Osteocyte (in vitro differentiated cells): Measurements from ENCODE around the gene PGS1. TPM values are rescaled to one million over a fixed set of nuclear protein-coding genes. Genes with fewer than 3 reads are reported as not detected.

ENCODE experiments used
- DNase-seq: peaks from one replicate; pipeline ENCODE4 v3.0.0; 2021; ENCODE audit warnings: mixed read lengths; ENCODE audit not compliant: unreplicated experiment; ENCODE audit errors: extremely low spot score
- H3K27ac Mint-ChIP-seq: one replicate; pipeline ENCODE4 v1.8.0; 2021; ENCODE audit warnings: mild to moderate bottlenecking, mixed read lengths; ENCODE audit not compliant: unreplicated experiment
- H3K27me3 Mint-ChIP-seq: one replicate; pipeline ENCODE4 v1.8.0; 2021; ENCODE audit warnings: mixed read lengths; ENCODE audit not compliant: unreplicated experiment
- H3K36me3 Mint-ChIP-seq: one replicate; pipeline ENCODE4 v1.8.0; 2021; ENCODE audit warnings: mixed read lengths; ENCODE audit not compliant: unreplicated experiment
- H3K4me1 Mint-ChIP-seq: one replicate; pipeline ENCODE4 v1.8.0; 2021; ENCODE audit warnings: mixed read lengths; ENCODE audit not compliant: unreplicated experiment
- H3K4me3 Mint-ChIP-seq: one replicate; pipeline ENCODE4 v1.8.0; 2021; ENCODE audit warnings: mild to moderate bottlenecking, moderate library complexity, mixed read lengths; ENCODE audit not compliant: unreplicated experiment
- H3K9me3 Mint-ChIP-seq: one replicate; pipeline ENCODE4 v1.8.0; 2021; ENCODE audit warnings: mixed read lengths; ENCODE audit not compliant: unreplicated experiment
- CTCF ChIP-seq: fragments of 200-600 bp; sonication (generic); IDR thresholded peaks from 2 replicates; pipeline ENCODE4 v1.5.0; 2021; ENCODE audit warnings: antibody characterized with exemption, mild to moderate bottlenecking, moderate library complexity
- total RNA-seq: library from RNA; stranded (reverse); gene quantifications from 2 replicates; pipeline ENCODE4 v1.2.1, GENCODE V29; 2021

Gene PGS1
- total RNA-seq, 1 donor from 2014 or later = 53.0 TPM

GRCh38 chr17:78399693-78400144 is 21.3 kb downstream of the PGS1 start:
- Mint-ChIP-seq H3K4me3 (no peak overlapping the region), H3K4me1 (peaks cover 41% of the 10 kb centered on the region), H3K27me3 (no peaks in the 10 kb centered on the region), H3K36me3 (peaks cover 38% of the 10 kb centered on the region), H3K9me3 (no peaks in the 10 kb centered on the region), H3K27ac (no peak overlapping the region)
- TF ChIP-seq CTCF = no peak
- DNase-seq = no peak

- Mint-ChIP-seq H3K27ac (no peak overlapping the region), H3K36me3 (peaks cover 42% of the 10 kb centered on the region), H3K4me1 (peaks cover 41% of the 10 kb centered on the region), H3K27me3 (no peaks in the 10 kb centered on the region), H3K9me3 (no peaks in the 10 kb centered on the region), H3K4me3 (no peak overlapping the region)
- no peak for TF ChIP-seq CTCF
- DNase-seq = no peak
Measured at GRCh38 chr17:78400581-78401240, 22.3 kb downstream of the PGS1 start.

GRCh38 chr17:78401246-78401645 is 22.8 kb downstream of the PGS1 start:
- no peak overlapping the region for H3K4me3 Mint-ChIP-seq
- H3K27ac Mint-ChIP-seq = peak overlapping the region; percentile 50

GRCh38 chr17:78401891-78402290 is 23.4 kb downstream of the PGS1 start:
- H3K36me3 Mint-ChIP-seq = peaks cover 41% of the 10 kb centered on the region
- no peaks in the 10 kb centered on the region for H3K27me3 Mint-ChIP-seq
- no peaks in the 10 kb centered on the region for H3K9me3 Mint-ChIP-seq
- peak overlapping the region; percentile 50 for H3K27ac Mint-ChIP-seq
- no peak for DNase-seq
- peaks cover 33% of the 10 kb centered on the region for H3K4me1 Mint-ChIP-seq
- no peak overlapping the region for H3K4me3 Mint-ChIP-seq
- TF ChIP-seq CTCF = no peak

More at GRCh38 chr17:78401246-78401645, 22.8 kb downstream of the PGS1 start:
- Mint-ChIP-seq H3K4me1 (peaks cover 36% of the 10 kb centered on the region), H3K27me3 (no peaks in the 10 kb centered on the region), H3K9me3 (no peaks in the 10 kb centered on the region), H3K36me3 (peaks cover 41% of the 10 kb centered on the region)
- DNase-seq = no peak
- no peak for TF ChIP-seq CTCF

- H3K27ac Mint-ChIP-seq = no peak overlapping the region
Measured at GRCh38 chr17:78403822-78404221, 25.4 kb downstream of the PGS1 start.

More at GRCh38 chr17:78403822-78404221, 25.4 kb downstream of the PGS1 start:
- no peaks in the 10 kb centered on the region for H3K27me3 Mint-ChIP-seq
- peaks cover 22% of the 10 kb centered on the region for H3K4me1 Mint-ChIP-seq
- no peak for TF ChIP-seq CTCF
- H3K9me3 Mint-ChIP-seq = no peaks in the 10 kb centered on the region
- H3K36me3 Mint-ChIP-seq = peaks cover 38% of the 10 kb centered on the region
- no peak overlapping the region for H3K4me3 Mint-ChIP-seq
- DNase-seq = no peak
